ENCODE results near the gene HSPB2.

- TF ChIP-seq POLR2A (IDR thresholded peaks at IDR 0.05; ENCODE audit: low read length): no peak
- no peak for TF ChIP-seq GATA1 (IDR thresholded peaks at IDR 0.05; ENCODE audit: low read depth, low read length)
Observed at GRCh38 chr11:111961389-111962300, 49.1 kb downstream of the HSPB2 start.
